HG02973 (cell line): ENCODE measurements around the gene FRMD4A.
A peak's percentile ranks its signal among the peaks of the same experiment; 100 is the strongest.
"Not testable (repeated sequence)": the region's sequence is repeated elsewhere in the genome, so short reads cannot be mapped to it uniquely, and the experiment has no call there.

Source experiments
- ATAC-seq: cut with Tn5 transposase; IDR thresholded peaks from one replicate; pipeline ENCODE4 v1.9.1; 2021; ENCODE audit warnings: moderate library complexity; ENCODE audit not compliant: unreplicated experiment

Gene FRMD4A

GRCh38 chr10:13865220-13865619 is 465.5 kb downstream of the FRMD4A start:
- not testable (repeated sequence) for ATAC-seq

DNA sequence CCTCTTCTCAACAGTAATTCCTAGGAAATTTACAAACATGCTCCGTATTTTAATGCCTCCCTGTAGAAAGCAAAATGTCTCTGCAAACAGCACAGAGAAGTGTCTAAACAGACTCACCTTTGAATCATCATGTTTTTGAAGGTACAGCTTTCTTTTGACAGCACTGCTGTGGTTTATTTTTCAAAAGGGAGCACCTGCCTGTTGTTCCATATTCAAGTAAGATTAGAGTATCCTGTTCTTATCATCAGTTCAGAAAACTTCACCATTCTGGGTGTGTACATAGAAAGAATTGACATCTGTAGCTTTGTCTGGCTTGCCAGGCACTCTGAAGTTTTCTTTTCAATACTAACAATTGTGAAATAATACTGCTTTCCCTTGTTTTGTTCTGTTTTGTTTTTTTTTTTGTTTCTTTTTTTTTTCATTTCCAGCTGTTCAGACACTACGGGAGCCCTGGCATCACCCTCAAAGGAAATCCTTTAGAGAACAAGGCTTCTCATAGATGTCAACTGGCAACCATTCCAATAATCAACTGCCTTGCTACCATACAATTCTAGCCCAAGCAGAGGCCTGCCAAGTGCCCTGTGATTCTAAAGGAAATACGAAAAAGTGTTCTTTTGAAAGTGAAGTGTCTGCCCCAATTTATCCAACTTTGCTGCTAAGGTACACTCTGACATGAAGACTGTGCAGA is 468.0 kb downstream of the FRMD4A start:
- no peak for ATAC-seq

DNA sequence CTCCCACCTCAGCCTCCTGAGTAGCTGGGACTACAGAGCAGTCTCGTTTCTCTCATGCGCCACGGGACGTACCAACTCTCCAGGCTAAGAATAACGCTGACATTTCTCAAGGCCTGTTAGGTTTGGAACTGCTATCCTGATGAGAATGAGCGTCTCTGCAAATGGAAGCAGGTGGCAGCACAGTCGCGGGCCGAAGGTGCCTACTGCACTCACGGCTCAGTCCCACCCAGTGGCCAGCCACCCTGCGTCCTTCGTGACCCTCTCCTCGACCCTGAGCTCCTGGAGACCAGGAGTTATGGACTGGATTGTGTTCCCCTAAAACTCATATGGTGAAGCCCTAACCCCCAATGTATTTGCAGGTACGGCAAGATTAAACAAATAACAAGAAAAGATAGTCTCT is 469.8 kb downstream of the FRMD4A start:
- no peak for ATAC-seq

- no peak for ATAC-seq
Observed at GRCh38 chr10:13859979-13860654, 470.6 kb downstream of the FRMD4A start.

DNA sequence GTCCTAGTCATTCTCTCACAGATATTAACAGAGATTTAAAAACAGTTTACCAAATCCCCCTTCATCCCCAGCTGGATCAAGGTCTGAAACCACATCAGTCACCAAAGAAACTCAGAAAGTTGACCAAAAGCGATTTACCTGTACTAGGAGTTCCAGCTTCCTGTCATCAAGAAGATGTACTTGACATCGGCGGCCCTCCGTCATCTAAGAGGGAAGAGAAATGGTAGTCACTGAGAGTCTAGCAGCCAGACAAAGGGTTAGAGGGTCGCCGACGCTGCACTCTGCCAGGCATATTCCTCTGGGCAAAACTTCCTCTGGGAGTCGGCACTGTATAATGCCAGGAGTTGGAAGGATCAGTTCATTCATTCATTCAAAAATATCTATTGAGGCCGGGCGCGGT is 472.0 kb downstream of the FRMD4A start:
- no peak for ATAC-seq

DNA sequence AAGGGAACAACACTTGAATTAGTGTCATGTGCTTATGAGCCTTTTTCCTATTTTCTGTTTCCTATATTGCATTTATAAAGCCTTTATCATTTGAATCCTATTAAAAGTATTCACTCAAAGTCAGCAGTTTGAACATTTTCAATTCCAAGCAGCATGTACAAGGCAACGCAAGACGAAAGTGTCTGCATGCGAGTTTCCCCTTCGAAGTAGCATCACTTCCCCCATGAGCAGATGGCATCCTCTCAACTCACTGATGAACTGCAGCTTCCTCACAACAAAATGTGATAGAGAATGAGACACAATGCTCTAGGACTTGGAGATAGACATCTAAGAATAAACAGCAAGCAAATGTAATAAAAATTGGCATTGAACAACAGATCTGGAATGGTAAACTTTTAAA is 473.3 kb downstream of the FRMD4A start:
- no peak for ATAC-seq

GRCh38 chr10:13853854-13854253 is 476.9 kb downstream of the FRMD4A start:
- no peak for ATAC-seq

DNA sequence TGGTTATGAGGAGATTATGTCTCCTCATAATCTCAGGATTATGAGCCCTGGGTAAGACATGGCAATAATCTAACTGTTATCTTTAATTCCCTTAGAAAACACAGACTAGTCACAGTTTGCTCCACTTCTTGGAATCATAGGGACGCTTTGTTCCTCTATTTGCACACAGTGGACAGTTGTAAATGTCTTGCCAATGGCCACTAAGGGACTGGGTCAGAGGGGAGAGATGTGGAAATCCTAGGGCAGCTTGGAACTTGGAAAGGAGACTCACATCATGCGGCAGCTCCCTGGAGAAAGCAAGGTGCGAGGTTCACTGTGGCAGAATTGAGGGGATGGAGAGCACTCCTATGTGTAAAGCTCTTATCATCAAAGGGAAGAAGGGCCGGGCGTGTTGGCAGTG is 477.9 kb downstream of the FRMD4A start:
- ATAC-seq = no peak

DNA sequence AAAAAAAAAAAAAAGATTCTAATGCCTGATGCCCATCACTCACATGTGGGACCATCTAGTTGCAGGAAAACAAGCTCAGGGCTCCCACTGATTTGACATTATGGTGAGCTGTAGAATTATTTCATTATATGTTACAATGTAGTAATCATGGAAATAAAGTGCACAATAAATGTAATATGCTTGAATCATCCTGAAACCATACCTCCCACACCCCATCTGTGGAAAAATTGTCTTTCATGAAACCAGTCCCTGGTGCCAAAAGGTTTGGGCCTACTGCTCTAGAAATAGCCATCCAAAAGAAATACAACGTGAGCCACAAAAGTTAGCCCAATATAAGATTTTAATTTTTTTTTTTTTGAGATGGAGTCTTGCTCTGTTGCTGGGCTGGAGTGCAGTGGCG is 478.8 kb downstream of the FRMD4A start:
- ATAC-seq = no peak

GRCh38 chr10:13848520-13849445 is 481.9 kb downstream of the FRMD4A start:
- no peak for ATAC-seq

- no peak for ATAC-seq
Observed at GRCh38 chr10:13847201-13847631, 483.5 kb downstream of the FRMD4A start.

GRCh38 chr10:13845897-13846296 is 484.8 kb downstream of the FRMD4A start:
- ATAC-seq = no peak

- no peak for ATAC-seq
Observed at GRCh38 chr10:13844651-13845050, 486.1 kb downstream of the FRMD4A start.

DNA sequence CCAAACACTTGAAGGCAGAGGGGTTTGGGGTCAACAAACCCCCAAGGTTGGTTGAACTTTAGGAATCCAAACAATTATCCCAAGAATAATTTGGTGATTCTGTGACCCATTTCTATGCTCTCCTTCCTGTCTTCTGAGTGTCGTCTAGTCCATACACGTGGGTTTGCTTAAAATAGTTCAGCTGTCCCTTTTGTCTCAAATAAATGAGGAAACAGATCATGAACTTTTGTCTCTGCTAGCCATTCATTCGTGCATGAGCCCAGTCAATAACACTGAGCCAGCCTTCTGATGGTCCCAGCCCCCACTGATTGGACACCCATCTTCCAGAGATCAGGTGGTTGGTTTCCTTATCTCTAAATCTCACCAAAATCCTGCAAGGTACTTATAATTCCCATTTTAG is 488.6 kb downstream of the FRMD4A start:
- no peak for ATAC-seq

- no peak for ATAC-seq
Observed at GRCh38 chr10:13840036-13840435, 490.7 kb downstream of the FRMD4A start.

- ATAC-seq = no peak
Observed at GRCh38 chr10:13839430-13839990, 491.2 kb downstream of the FRMD4A start.

DNA sequence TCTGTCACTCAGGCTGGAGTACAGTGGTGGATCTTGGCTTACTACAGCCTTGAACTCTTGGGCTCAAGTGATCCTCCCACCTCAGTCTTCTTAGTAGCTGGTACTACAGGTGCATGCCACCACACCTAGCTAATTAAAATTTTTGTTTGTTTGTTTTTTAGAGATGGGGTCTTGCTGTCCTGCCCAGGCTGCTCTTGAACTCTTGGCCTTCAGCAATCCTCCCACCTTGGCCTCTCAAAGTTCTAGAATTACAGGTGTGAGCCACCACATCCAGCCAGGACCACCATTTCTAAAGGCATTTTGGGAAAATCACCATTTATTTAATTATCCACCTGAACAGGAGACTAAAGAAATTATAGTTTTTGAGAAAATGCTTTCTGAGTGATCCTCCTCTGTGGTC is 491.7 kb downstream of the FRMD4A start:
- ATAC-seq = no peak

DNA sequence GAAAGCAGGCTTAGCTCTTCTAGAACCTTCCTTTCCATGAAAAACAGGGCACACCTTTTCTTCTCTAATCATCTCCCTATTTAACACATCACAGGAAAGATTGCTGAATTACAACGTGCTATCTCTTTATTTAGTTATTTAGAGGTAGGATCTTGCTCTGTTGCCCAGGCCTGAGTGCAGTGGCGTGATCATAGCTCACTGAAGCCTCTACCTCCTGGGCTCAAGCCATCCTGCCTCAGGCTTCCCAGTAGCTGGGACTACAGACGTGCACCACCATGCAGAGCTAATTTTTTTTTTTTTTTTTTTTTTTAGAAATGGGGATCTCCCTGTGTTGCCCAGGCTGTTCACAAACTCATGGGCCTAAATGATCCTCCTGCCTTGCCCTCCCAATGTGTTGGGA is 492.8 kb downstream of the FRMD4A start:
- ATAC-seq = no peak

DNA sequence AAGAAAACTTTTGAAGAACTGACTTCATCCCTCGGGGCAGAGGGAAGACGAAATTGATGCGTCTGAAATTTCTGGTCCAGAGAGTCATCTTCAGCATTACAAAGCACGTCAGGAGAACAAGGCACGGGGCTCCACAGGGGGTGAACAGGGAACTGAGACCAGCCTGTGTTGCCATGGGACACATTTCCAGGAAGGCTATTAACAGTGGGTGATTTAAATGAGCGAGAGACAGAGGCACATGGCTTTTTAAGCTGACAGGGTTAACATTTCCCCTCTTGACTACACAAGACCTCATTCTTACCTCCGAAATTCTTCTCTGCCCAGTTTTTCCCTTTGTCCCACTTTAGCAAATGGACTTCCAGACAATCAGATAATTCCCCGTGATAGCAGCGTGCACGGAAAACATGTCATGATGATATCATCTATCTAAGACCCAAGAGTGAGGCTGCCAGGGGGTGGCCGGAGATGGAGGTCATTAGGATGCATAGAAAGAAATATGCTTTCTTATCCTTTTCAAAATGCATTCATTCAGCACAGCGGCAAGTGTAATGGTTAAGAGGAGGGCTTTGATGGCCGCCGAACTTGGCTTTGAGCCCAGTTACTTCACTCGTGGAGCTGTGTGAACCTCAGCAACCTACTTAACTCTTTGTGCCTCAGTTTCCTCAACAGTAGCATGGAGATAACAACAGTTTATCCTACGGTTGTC is 496.0 kb downstream of the FRMD4A start:
- no peak for ATAC-seq

GRCh38 chr10:13831711-13832141 is 499.0 kb downstream of the FRMD4A start:
- ATAC-seq = peak; percentile 73

DNA sequence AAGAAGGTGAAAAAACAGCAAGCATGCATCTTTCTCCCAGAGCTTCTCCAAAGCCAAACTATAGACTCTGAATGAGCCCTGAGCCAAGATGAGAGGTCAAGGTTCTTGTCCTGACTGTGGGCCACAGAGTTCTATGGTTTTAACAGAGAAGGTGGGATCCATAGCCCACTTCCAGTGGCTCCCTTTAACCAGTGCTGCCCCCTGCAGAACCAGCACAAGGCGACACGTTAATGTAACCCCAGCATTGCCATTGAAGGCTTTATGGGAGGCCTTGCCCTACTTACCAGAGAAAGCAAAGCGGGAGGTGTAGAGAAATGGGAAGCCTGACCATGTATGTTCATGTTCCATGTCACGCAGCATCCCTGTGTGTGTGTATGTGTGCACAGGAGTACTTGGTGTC is 500.3 kb downstream of the FRMD4A start:
- no peak for ATAC-seq
